HG02852 (cell line): Measurements from ENCODE around the gene MMEL1.
"Not testable (repeated sequence)": the region's sequence is repeated elsewhere in the genome, so short reads cannot be mapped to it uniquely, and the experiment has no call there.

Experiments used
- ATAC-seq: cut with Tn5 transposase; IDR thresholded peaks from one replicate; pipeline ENCODE4 v1.9.1; 2021; ENCODE audit warnings: mild to moderate bottlenecking, moderate library complexity; ENCODE audit not compliant: unreplicated experiment

Gene MMEL1

GRCh38 chr1:2580691-2581090 lies 52.1 kb downstream of the MMEL1 start:
- no peak for ATAC-seq

GRCh38 chr1:2578758-2579118 lies 54.1 kb downstream of the MMEL1 start:
- ATAC-seq, result no peak

GRCh38 chr1:2577565-2578075 lies 55.2 kb downstream of the MMEL1 start:
- peak; percentile 32 for ATAC-seq

DNA sequence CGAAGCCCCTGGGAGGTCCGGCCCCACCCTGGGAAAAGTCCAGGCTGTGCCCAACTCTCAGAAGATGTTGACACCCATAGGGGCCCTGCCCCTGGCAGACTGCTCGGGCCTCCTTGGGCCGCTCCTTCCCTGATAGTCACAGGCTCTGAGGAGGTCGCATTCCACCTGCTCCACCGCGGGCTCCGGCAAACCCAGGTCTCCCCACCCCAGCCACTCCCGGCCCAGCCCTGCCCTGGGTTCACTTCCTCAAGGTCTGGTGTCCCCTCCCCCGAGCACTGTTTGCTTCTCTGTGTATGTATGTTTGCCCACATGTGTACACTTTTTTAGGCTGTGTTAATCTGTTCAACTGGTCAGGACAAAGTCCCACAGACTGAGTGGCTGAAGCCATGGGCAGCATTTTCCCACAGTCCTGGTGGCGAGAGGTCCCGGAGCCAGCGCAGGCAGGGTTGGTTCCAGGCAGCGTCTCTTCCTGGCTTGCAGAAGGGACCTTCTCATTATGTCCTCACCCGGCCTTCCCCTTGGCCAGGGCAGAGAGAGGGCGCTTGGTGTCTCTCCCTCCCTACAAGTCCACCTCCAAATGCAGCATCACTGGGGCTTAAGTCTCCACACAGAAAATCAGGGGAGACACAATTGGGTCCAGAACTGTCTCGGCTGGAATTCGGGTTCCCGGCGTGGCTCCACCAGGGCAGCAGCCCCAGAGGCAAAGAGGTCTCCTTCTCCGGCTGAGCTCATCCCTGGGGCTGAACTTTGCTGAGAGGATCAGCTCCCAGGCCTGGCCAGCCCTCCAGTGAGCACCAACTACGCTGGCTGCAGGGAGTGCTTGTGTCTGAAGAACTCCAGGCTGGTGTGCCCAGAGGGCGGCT lies 56.8 kb downstream of the MMEL1 start:
- ATAC-seq, result no peak

- ATAC-seq, result no peak
Measured at GRCh38 chr1:2574350-2574749, 58.5 kb downstream of the MMEL1 start.

DNA sequence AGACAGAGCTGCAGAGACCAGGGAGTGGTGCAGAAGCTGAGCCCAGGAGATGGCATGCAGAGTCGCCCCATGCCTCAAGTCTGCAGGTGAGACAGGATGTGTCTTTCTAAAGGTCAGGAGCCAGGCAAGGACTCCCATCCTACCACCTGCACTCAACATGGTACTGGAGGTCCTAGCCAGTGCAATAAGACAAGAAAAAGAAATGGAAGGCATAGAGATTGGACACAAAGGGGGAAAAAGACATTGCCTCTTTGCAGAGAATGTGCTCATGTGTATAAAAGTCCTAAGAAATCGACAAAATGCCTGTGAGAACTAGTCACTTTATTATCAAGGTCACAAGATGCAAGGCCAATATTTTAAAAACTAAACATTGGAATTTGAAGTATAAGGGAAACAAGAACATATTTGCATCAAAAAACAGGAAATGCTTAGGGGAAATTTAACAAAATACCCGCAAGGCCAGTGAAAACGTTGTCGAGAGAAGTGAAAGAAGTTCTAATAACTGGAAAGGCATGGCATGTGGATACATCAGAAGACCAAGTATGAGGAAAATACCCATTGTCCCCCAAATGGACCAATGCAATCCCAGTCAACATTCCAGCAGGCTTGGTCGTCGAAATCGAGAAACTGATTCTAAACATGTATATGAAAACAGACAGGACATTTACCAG lies 59.4 kb downstream of the MMEL1 start:
- ATAC-seq, result no peak

- no peak for ATAC-seq
Measured at GRCh38 chr1:2571348-2571747, 61.5 kb downstream of the MMEL1 start.

DNA sequence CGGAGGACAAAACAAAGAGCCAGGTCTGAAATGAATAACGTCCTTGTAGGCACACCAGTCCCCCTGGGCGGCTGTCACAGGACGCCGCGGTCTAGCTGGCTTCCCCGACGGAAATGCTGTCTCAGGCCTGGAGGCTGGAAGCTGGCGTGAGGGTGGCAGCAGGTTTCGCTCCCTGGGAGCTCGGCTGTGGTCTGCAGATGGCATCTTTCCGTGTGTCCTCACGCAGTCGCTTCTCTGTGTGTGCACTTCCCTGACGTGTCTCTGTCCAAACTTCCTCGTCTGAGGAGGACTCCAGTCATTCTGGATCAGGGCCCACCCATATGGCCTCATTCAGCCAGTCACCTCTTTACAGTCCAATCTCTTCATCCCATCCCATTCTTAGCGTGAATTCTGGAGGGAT lies 62.5 kb downstream of the MMEL1 start:
- ATAC-seq, result no peak

DNA sequence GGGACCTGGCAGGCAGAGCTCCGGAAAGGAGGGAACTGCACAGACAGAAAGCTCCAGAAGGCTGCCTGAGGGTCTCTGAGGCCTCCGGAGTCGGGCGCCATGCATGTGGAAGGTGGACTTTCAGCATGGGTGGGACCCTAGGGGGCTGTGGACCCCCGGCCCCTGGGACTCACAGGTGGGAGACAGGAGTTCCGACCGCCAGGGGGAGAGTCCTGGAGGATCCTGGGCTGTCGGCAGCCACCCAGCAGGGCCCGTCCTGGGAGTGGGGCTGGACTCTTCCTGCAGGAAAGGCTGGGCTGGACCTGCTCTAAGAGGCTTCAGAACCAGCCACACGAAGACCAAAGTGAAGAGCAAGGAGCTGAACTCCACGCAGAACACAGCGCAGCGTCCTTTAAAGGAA lies 63.1 kb downstream of the MMEL1 start:
- ATAC-seq, result not testable (repeated sequence)

DNA sequence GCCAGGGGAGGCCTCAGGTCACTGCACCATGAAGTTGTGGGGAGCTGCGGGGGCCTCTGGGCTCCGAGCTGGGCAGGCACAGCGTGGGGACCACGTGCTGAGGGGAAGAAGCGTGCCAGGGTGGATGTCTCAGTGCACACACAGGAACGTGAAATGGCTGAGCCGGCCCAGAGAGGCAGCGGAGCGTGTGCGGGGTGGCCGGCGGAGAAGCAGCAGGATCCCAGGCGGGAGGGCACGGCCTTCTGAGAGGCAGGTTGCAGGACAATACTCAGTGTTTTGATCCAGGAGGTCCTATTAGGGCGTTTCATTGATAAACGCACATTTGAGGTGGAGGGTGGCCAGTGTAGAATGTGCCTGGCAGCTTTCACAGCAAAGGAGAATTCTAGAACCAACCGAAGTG lies 63.8 kb downstream of the MMEL1 start:
- ATAC-seq, result no peak

GRCh38 chr1:2568187-2568816 lies 64.5 kb downstream of the MMEL1 start:
- ATAC-seq, result not testable (repeated sequence)

GRCh38 chr1:2567083-2567679 lies 65.6 kb downstream of the MMEL1 start:
- no peak for ATAC-seq

GRCh38 chr1:2566101-2567045 lies 66.4 kb downstream of the MMEL1 start:
- no peak for ATAC-seq

- ATAC-seq, result no peak
Measured at GRCh38 chr1:2564815-2565374, 67.9 kb downstream of the MMEL1 start.

- ATAC-seq, result no peak
Measured at GRCh38 chr1:2564006-2564814, 68.6 kb downstream of the MMEL1 start.

GRCh38 chr1:2563205-2563604 lies 69.6 kb downstream of the MMEL1 start:
- no peak for ATAC-seq

GRCh38 chr1:2561898-2562895 lies 70.6 kb downstream of the MMEL1 start:
- no peak for ATAC-seq

GRCh38 chr1:2561446-2561845 lies 71.4 kb downstream of the MMEL1 start:
- no peak for ATAC-seq
